A549 (cell line): ENCODE results near the gene DUS4L. TPM values are rescaled to one million over a fixed set of nuclear protein-coding genes. Genes with fewer than 3 reads are reported as not detected.

Source experiments
- ATAC-seq, 2 experiments: fragments of 200-7000 bp in 1 of 2; fragments of >200 bp in 1 of 2; cut with Nextera tagmentation in 1 of 2; cut with Tn5 transposase in 1 of 2; 3 replicates each; pipeline versions ENCODE4 v1.8.0 to v1.9.1; 2018 to 2020; ENCODE audit warnings: mild to moderate bottlenecking in 1 of 2, moderate library complexity in 1 of 2
- CTCF ChIA-PET: fragments of 300-600 bp; sonication (Branson Sonifier 250); formaldehyde crosslinking; extraction: SDS; loops from one replicate; lab custom pipeline; 2021; ENCODE audit warnings: antibody characterized with exemption, inconsistent platforms; lab: Yijun Ruan, JAX
- POLR2A ChIA-PET: fragments of 350-600 bp; formaldehyde crosslinking; extraction: SDS; loops from one replicate; lab custom pipeline; 2021; ENCODE audit warnings: antibody characterized with exemption, inconsistent platforms; lab: Yijun Ruan, JAX
- DNase-seq, 2 experiments: peaks; one replicate each; pipeline versions ENCODE4 v3.0.0 to v3.0.0-alpha.2; 2011 to 2016; ENCODE audit warnings: low read depth in 1 of 2, low spot score in 1 of 2
- FAIRE-seq: peaks from 2 replicates; lab custom pipeline; 2011; peaks lifted over from hg19 to GRCh38; lab: Jason Lieb, UNC
- H3K27ac ChIP-seq, 2 experiments: fragments of >200 bp; sonication (Bioruptor Twin); formaldehyde crosslinking; 3 replicates each; pipeline ENCODE4 v1.5.1; 2016 to 2017
- H3K4me1 ChIP-seq: fragments of >200 bp; sonication (Bioruptor Twin); formaldehyde crosslinking; 3 replicates; pipeline ENCODE4 v1.6.1; 2016
- H3K4me2 ChIP-seq: fragments of >200 bp; sonication (Bioruptor Twin); formaldehyde crosslinking; 3 replicates; pipeline ENCODE4 v1.6.1; 2016
- H3K4me3 ChIP-seq: fragments of >200 bp; sonication (Bioruptor Twin); formaldehyde crosslinking; 3 replicates; pipeline ENCODE4 v1.5.1; 2016
- H3K9me3 ChIP-seq: fragments of >200 bp; sonication (Bioruptor Twin); formaldehyde crosslinking; 3 replicates; pipeline ENCODE4 v1.6.1; 2016
- CBX8 ChIP-seq: fragments of 200-600 bp; sonication (generic); IDR thresholded peaks from 2 replicates; pipeline ENCODE4 v1.6.1; 2016
- CTCF ChIP-seq: fragments of >200 bp; sonication (Bioruptor Twin); formaldehyde crosslinking; IDR thresholded peaks from 3 replicates; pipeline ENCODE4 v1.5.1; 2016
- EHF ChIP-seq: fragments of 250-450 bp; sonication (Bioruptor Pico); IDR thresholded peaks from 2 replicates; pipeline ENCODE4 v1.5.0; 2020; ENCODE audit warnings: mild to moderate bottlenecking
- EHMT2 ChIP-seq: fragments of 200-600 bp; sonication (generic); IDR thresholded peaks from 2 replicates; pipeline ENCODE4 v1.6.1; 2016; ENCODE audit warnings: antibody characterized with exemption, low read depth, mild to moderate bottlenecking, moderate library complexity
- FOSL2 ChIP-seq, 2 experiments: fragments of 450-650 bp in 1 of 2; fragments of >200 bp in 1 of 2; sonication (Bioruptor Twin) in 1 of 2; formaldehyde crosslinking; IDR thresholded peaks; 2 replicates each; pipeline versions ENCODE4 v1.5.0 to v1.6.1; 2016 to 2020; ENCODE audit warnings: mild to moderate bottlenecking in 1 of 2, moderate library complexity in 1 of 2
- FOXS1 ChIP-seq: fragments of 250-450 bp; sonication (Bioruptor Pico); IDR thresholded peaks from 2 replicates; pipeline ENCODE4 v1.5.0; 2020; ENCODE audit warnings: mild to moderate bottlenecking, moderate library complexity
- HDAC2 ChIP-seq: fragments of 200-600 bp; sonication (generic); IDR thresholded peaks from 2 replicates; pipeline ENCODE4 v1.6.1; 2016
- HEYL ChIP-seq: fragments of 250-450 bp; sonication (Bioruptor Pico); IDR thresholded peaks from 2 replicates; pipeline ENCODE4 v1.8.0; 2021; ENCODE audit warnings: mild to moderate bottlenecking, moderate library complexity
- HOXB13 ChIP-seq: fragments of 250-450 bp; sonication (Bioruptor Pico); IDR thresholded peaks from 2 replicates; pipeline ENCODE4 v1.5.0; 2020; ENCODE audit warnings: low read depth, mild to moderate bottlenecking, moderate library complexity
- JUNB ChIP-seq: fragments of >200 bp; sonication (Bioruptor Twin); formaldehyde crosslinking; IDR thresholded peaks from 2 replicates; pipeline ENCODE4 v1.6.1; 2016
- KDM1A ChIP-seq: fragments of 200-600 bp; sonication (generic); IDR thresholded peaks from 2 replicates; pipeline ENCODE4 v1.6.1; 2016; ENCODE audit warnings: low read depth, mild to moderate bottlenecking
- MAFK ChIP-seq: fragments of 450-650 bp; IDR thresholded peaks from 2 replicates; pipeline ENCODE4 v1.6.1; 2014; ENCODE audit not compliant: partially characterized antibody
- NFE2L2 ChIP-seq: fragments of 150-350 bp; conservative IDR thresholded peaks from 2 replicates; pipeline ENCODE4 v1.6.1; 2014; ENCODE audit warnings: low read length
- NPAS2 ChIP-seq: fragments of 250-450 bp; sonication (Bioruptor Pico); IDR thresholded peaks from 2 replicates; pipeline ENCODE4 v1.8.0; 2022; ENCODE audit warnings: mild to moderate bottlenecking, moderate library complexity, borderline replicate concordance
- RNF2 ChIP-seq: fragments of 200-600 bp; sonication (generic); IDR thresholded peaks from 2 replicates; pipeline ENCODE4 v1.6.1; 2016; ENCODE audit warnings: low read depth, mild to moderate bottlenecking, antibody characterized with exemption, moderate library complexity, borderline replicate concordance
- TFCP2L1 ChIP-seq: fragments of 250-450 bp; sonication (Bioruptor Pico); IDR thresholded peaks from 2 replicates; pipeline ENCODE4 v1.5.0; 2021; ENCODE audit warnings: mild to moderate bottlenecking
- ZNF302 ChIP-seq: fragments of 250-450 bp; sonication (Bioruptor Pico); IDR thresholded peaks from 2 replicates; pipeline ENCODE4 v1.9.0; 2021; ENCODE audit warnings: inconsistent platforms, mild to moderate bottlenecking, moderate library complexity
- WGBS: methylation state at CpG from one replicate; pipeline ENCODE4 v1.1.6; 2017; ENCODE audit errors: missing lambda C conversion rate; 5-methylcytosine and 5-hydroxymethylcytosine counted together
- polyA plus RNA-seq, 4 experiments: library from polyadenylated mRNA; depleted of rRNA in 3 of 4; stranded (reverse); fragments of >200 nt; fragmentation: RNase III in 1 of 4; extraction: RNeasy Plus Mini Kit Qiagen cat#74134 plus additional on column Dnase treatment in 1 of 4; gene quantifications; 2 replicates in 3 of 4; 3 replicates in 1 of 4; pipeline ENCODE4 v1.2.3, GENCODE V29; 2011 to 2017
- TF ChIP-seq, protein P1 (sequence below): fragments of 150-350 bp; IDR thresholded peaks from 2 replicates; pipeline ENCODE4 v1.6.1; 2014; ENCODE audit warnings: low read depth, mild to moderate bottlenecking, low read length
- TF ChIP-seq, protein P2 (sequence below): IDR thresholded peaks from 2 replicates; pipeline ENCODE4 v1.6.1; 2012

The DUS4L gene
- polyA plus RNA-seq, 2 of the 4 experiments (the other 2 are of a cell fraction), result 10.1 to 17.4 TPM

- TF ChIP-seq ZNF302 (CRISPR knock-in tag), result no peak
- no peak for TF ChIP-seq HDAC2
- no peak for TF ChIP-seq FOSL2 (IDR thresholded peaks at IDR 0.05)
- TF ChIP-seq FOSL2 (CRISPR knock-in tag; IDR thresholded peaks at IDR 0.05), result no peak
- no peak for TF ChIP-seq CBX8
- TF ChIP-seq EHF (CRISPR knock-in tag), result no peak
- TF ChIP-seq HEYL (CRISPR knock-in tag), result no peak
- TF ChIP-seq FOXS1 (CRISPR knock-in tag), result no peak
- ATAC-seq (no peak), DNase-seq (no peak), FAIRE-seq (no peak)
- H3K4me3 ChIP-seq, result no peak overlapping the region
- ChIA-PET POLR2A (no interaction called here), CTCF (no interaction called here)
- no peak overlapping the region for H3K27ac ChIP-seq
- H3K4me2 ChIP-seq, result no peak overlapping the region
- H3K9me3 ChIP-seq, result 0 out of 3 replicates have a peak, but pooled peaks cover 7% of the 10 kb centered on the region
- 87% methylated on average over 4 of the region's 4 CpGs for WGBS
- H3K4me1 ChIP-seq, result no peaks in the 10 kb centered on the region
Observed at GRCh38 chr7:107544848-107545591, 18.8 kb upstream of the DUS4L start.

GRCh38 chr7:107551936-107552335 is 11.8 kb upstream of the DUS4L start:
- H3K27ac ChIP-seq, result no peak overlapping the region
- H3K4me3 ChIP-seq, result no peak overlapping the region
- no peak overlapping the region for H3K4me2 ChIP-seq
- H3K9me3 ChIP-seq, result no peaks in the 10 kb centered on the region
- DNase-seq, result no peak
- 87% methylated on average over 1 of the region's 1 CpG for WGBS
- ATAC-seq, result no peak
- POLR2A ChIA-PET, result no interaction called here
- H3K4me1 ChIP-seq, result no peaks in the 10 kb centered on the region
- TF ChIP-seq, protein P1, sequence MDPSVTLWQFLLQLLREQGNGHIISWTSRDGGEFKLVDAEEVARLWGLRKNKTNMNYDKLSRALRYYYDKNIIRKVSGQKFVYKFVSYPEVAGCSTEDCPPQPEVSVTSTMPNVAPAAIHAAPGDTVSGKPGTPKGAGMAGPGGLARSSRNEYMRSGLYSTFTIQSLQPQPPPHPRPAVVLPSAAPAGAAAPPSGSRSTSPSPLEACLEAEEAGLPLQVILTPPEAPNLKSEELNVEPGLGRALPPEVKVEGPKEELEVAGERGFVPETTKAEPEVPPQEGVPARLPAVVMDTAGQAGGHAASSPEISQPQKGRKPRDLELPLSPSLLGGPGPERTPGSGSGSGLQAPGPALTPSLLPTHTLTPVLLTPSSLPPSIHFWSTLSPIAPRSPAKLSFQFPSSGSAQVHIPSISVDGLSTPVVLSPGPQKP, result no peak
- CTCF ChIA-PET, result interaction anchor here (1.2 kb wide), 1 partner anchor 323 kb away, joined by 3 read pairs; no protein-coding TSS in a partner anchor
- no peak for FAIRE-seq

DNA sequence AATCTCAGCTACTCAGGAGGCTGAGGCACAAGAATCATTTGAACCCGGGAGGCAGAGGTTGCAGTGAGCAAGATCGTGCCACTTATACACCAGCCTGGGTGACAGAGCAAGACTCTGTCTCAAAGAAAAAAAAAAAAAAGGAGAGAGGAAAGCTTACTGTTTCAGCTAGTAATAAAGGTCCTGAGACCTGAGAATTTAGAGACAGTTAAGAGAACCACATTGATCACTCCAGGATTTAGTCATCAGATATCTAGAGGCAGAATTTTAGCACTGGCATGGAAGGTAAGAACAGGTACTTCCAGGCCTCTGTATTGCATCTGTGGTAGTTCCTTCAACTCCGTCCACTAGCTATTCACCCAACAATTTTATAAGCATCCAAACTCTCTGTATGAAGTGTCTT is 7.9 kb upstream of the DUS4L start:
- POLR2A ChIA-PET, result no interaction called here
- WGBS, result 92% methylated on average over 3 of the region's 3 CpGs

DNA sequence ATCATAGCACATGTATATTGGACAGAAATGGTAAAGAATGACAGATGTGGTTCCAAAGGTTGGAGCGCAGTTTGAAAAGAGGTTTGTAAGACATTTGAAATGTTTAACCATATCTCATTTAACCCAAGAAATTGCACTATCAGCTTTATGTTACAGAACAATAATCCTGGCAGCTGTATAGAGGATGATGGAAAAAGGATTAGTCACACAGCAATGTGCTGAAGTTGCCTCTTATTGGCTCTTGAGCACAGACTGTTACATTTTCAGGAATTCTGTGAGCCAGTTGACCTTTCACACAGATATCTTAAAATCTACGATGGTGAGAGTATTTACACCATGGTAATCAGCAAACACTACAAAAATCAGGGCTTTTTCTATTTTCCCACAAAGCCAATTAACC is 3.9 kb upstream of the DUS4L start:
- no peak for FAIRE-seq
- CTCF ChIA-PET, result interaction anchor here (1.0 kb wide), 1 partner anchor 59 kb away, joined by 4 read pairs; no protein-coding TSS in a partner anchor

More for the DNA sequence above, 7.9 kb upstream of the DUS4L start:
- Histone ChIP-seq H3K27ac (no peak overlapping the region), H3K4me3 (no peak overlapping the region), H3K9me3 (no peaks in the 10 kb centered on the region), H3K4me2 (no peak overlapping the region), H3K4me1 (peaks cover 7% of the 10 kb centered on the region; the same call in 2 of the 3 replicates)
- no peak for TF ChIP-seq RNF2
- no peak for TF ChIP-seq NFE2L2
- DNase-seq, result no peak
- no peak for ATAC-seq
- CTCF ChIA-PET, result interaction anchor here (0.6 kb wide), 1 partner anchor 315 kb away, joined by 5 read pairs; no protein-coding TSS in a partner anchor
- FAIRE-seq, result no peak

GRCh38 chr7:107560898-107561516 is 2.8 kb upstream of the DUS4L start:
- FAIRE-seq, result no peak
- CTCF ChIA-PET, result no interaction called here
- 88% methylated on average over 6 of the region's 6 CpGs for WGBS
- Histone ChIP-seq H3K4me2 (no peak overlapping the region), H3K9me3 (no peaks in the 10 kb centered on the region), H3K4me1 (peaks cover 29% of the 10 kb centered on the region), H3K27ac (no peak overlapping the region), H3K4me3 (no peak overlapping the region)
- POLR2A ChIA-PET, result no interaction called here
- no peak for ATAC-seq
- no peak for TF ChIP-seq CTCF
- no peak for TF ChIP-seq CBX8
- no peak for TF ChIP-seq RNF2
- TF ChIP-seq TFCP2L1 (CRISPR knock-in tag), result no peak
- TF ChIP-seq ZNF302 (CRISPR knock-in tag), result no peak
- TF ChIP-seq, protein P2, sequence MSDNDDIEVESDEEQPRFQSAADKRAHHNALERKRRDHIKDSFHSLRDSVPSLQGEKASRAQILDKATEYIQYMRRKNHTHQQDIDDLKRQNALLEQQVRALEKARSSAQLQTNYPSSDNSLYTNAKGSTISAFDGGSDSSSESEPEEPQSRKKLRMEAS, result no peak
- TF ChIP-seq EHMT2, result no peak
- no peak for TF ChIP-seq HOXB13 (CRISPR knock-in tag)
- no peak for TF ChIP-seq JUNB
- TF ChIP-seq NPAS2 (CRISPR knock-in tag), result no peak
- DNase-seq, result no peak

More for the DNA sequence above, 3.9 kb upstream of the DUS4L start:
- no peak overlapping the region for H3K4me3 ChIP-seq
- H3K27ac ChIP-seq, result no peak overlapping the region
- WGBS, result 61% methylated on average over 2 of the region's 2 CpGs
- H3K4me1 ChIP-seq, result peaks cover 20% of the 10 kb centered on the region
- H3K4me2 ChIP-seq, result no peak overlapping the region
- no peaks in the 10 kb centered on the region for H3K9me3 ChIP-seq
- ATAC-seq, result no peak
- TF ChIP-seq ZNF302 (CRISPR knock-in tag) (no peak), KDM1A (no peak), MAFK (peak; percentile 76), CBX8 (no peak)
- POLR2A ChIA-PET, result no interaction called here
- DNase-seq, result no peak
